LNCAP (cell line): ENCODE data around the gene TOMM40L.

Experiments
- CTCF ChIP-seq: fragments of 450-650 bp; IDR thresholded peaks from 2 replicates; pipeline ENCODE4 v1.5.1; 2017; ENCODE audit warnings: mild to moderate bottlenecking

The TOMM40L gene

GRCh38 chr1:161206411-161207140 is 19.3 kb upstream of the TOMM40L start:
- TF ChIP-seq CTCF = no peak

- no peak for TF ChIP-seq CTCF
These were observed 18.7 kb upstream of the TOMM40L start for GRCh38 chr1:161207173-161207572.

- peak; percentile 99 for TF ChIP-seq CTCF
These were observed 16.0 kb upstream of the TOMM40L start for GRCh38 chr1:161209790-161210409.

- no peak for TF ChIP-seq CTCF
These were observed 11.5 kb upstream of the TOMM40L start for GRCh38 chr1:161214369-161214768.

- TF ChIP-seq CTCF = no peak
These were observed 10.8 kb upstream of the TOMM40L start, which contains the start of gene FCER1G for GRCh38 chr1:161215076-161215475. Gene FCER1G (plus strand): TSS chr1:161215295. CDS start chr1:161215322, 27 bp downstream.

GRCh38 chr1:161216945-161217712 is 8.7 kb upstream of the TOMM40L start:
- TF ChIP-seq CTCF = no peak

- TF ChIP-seq CTCF = no peak
These were observed 8.0 kb upstream of the TOMM40L start for GRCh38 chr1:161217831-161218230.
